Testis (tissue), 2 donors: ENCODE results near the gene ITGA1.

ENCODE experiments used
- POLR2A ChIP-seq: fragments of 450-650 bp; IDR thresholded peaks from one replicate; pipeline ENCODE4 v1.6.1; 2017; ENCODE audit warnings: antibody characterized with exemption, mild to moderate bottlenecking, moderate library complexity
- TF ChIP-seq, protein P1 (sequence below), 3 experiments: fragments of 450-650 bp in 2 of 3; fragments of 200-600 bp in 1 of 3; sonication (generic) in 1 of 3; IDR thresholded peaks; one replicate each; pipeline ENCODE4 v1.5.1; 2016 to 2019; ENCODE audit warnings: antibody characterized with exemption in 3 of 3, mild to moderate bottlenecking in 2 of 3, moderate library complexity in 1 of 3

DNA sequence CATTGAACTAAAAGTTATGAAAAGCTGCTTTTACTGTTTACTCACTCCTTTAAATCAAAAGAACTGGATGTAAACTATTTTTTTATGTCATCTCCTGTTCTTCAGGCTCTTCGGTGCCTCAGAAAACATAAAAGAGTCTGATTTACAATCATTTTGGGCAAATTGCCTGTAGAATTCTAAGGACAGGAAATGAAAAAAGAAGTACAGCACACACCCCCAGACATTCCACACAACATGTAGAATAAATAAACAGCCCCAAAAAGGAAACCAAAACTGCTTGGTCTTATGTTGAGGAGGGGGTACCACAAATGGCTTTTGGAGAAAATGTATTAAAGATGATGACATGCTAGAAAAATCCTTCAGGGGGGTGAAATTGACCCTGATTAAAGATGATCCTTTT is 57.2 kb downstream of the ITGA1 start:
- TF ChIP-seq, protein P1, sequence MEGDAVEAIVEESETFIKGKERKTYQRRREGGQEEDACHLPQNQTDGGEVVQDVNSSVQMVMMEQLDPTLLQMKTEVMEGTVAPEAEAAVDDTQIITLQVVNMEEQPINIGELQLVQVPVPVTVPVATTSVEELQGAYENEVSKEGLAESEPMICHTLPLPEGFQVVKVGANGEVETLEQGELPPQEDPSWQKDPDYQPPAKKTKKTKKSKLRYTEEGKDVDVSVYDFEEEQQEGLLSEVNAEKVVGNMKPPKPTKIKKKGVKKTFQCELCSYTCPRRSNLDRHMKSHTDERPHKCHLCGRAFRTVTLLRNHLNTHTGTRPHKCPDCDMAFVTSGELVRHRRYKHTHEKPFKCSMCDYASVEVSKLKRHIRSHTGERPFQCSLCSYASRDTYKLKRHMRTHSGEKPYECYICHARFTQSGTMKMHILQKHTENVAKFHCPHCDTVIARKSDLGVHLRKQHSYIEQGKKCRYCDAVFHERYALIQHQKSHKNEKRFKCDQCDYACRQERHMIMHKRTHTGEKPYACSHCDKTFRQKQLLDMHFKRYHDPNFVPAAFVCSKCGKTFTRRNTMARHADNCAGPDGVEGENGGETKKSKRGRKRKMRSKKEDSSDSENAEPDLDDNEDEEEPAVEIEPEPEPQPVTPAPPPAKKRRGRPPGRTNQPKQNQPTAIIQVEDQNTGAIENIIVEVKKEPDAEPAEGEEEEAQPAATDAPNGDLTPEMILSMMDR (IDR thresholded peaks at IDR 0.05), result no peak
- TF ChIP-seq POLR2A, result no peak
